Stimulated activated CD4-positive, alpha-beta T cell treated with anti-CD3 and anti-CD28 coated beads, TNF-alpha, amount 100 ng/mL, for 1 hour (primary cell): ENCODE data around the gene LSP1.

Experiments
- DNase-seq, 3 donors: peaks; one replicate each; pipeline ENCODE4 v3.0.0-alpha.2; 2020; ENCODE audit warnings: low read depth in 3 of 3, low spot score in 1 of 3

Gene LSP1

DNA sequence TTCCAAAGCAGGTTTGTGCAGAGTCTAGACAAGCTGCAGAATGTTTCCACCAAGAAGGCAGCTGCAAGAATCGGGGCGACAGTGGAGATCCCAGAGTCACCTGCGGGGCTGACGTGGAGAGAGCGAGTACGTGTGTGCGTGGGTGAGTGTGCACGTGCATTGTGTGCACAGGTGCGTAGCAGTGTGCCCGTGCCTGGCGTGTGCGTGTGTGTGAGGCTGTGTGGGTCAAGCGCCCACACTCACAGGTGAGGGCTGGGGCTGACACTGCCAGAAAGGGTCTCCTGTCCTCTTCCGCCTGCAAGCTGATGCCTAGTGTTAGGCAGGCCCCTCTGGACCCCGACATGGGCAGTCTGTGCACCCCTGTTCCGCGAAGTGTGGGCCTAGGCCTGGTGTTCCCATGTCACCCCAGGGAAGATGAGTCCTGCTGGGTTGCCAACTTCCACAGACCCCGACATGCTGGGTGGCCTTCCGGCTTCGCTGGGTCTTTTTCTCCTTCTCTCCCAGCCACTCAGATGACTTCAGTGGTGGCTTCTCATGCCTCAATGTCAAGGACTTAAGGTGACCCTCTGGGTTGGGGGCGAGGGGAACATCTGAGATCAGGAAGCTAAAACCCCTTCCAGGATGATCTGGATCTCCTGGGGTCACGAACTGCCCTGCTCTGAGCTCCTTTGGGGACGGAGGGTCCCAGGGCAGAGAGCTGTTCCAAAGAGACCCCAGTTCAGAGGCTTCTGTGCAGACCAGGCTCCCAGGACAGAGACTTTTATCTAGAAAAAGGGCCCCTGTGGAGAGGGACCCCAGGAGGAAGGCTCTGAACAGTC lies 28.5 kb upstream of the LSP1 start:
- no peak for DNase-seq

DNA sequence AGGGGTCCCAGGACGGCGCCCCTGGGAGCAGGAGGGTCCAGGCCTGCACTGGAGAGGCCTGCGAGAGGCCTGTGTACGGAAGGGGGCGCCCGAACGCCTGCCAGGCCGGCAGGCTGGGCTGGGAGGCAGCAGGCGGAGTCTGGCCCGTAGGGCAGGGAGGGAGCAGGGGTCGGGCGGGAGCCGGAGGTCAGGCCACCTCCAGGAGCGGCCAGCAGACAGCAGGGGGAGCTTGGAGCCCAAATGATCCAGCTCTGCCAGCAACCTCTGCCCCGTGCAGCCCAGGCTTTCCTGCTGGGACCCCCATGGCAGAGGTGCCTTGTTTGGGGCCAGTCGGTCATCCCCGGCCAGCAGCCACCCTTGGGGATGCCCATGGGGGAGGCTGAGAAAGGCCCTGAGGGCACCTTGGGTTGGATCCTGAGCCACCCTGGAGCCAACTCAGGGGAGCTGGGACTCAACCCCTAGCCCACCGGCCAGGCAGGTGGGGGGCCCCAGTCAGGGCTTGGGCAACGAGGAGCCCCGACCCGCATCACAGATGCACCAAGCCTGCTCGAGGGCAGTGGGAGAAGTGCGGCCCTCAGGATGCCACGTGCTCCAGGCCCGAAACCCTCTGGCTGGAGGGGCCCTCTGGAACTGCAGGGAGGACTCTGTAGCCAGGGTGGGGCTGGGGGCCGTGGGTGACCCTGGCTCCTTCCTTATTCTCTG lies 27.7 kb upstream of the LSP1 start:
- no peak for DNase-seq

DNA sequence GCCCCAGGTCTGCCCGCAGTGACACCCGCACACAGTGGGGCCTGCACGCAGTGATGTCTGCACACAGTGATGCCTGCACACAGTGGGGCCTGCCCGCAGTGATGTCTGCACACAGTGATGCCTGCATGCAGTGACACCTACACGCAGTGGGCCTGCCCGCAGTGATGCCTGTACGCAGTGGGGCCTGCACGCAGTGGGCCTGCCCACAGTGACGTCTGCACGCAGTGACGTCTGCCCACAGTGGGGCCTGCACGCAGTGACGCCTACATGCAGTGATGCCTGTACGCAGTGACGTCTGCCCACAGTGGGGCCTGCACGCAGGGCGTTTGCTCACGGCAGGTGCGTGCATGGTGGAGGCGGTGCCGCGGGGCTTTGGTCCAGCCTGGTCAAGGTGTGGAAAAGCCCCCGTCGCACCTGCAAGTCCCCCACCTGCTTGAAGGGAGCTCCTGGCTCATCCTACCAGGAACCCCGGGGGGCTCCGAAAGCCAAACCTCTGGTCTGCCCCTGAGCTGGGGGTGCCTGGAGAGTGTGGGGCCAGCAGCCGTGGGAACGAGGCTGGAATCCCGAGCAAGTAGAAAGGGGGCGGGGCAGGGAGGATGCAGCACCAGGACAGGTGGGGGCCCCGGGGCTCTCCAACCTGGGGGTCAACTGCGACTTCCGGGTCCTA lies 27.0 kb upstream of the LSP1 start:
- no peak for DNase-seq

DNA sequence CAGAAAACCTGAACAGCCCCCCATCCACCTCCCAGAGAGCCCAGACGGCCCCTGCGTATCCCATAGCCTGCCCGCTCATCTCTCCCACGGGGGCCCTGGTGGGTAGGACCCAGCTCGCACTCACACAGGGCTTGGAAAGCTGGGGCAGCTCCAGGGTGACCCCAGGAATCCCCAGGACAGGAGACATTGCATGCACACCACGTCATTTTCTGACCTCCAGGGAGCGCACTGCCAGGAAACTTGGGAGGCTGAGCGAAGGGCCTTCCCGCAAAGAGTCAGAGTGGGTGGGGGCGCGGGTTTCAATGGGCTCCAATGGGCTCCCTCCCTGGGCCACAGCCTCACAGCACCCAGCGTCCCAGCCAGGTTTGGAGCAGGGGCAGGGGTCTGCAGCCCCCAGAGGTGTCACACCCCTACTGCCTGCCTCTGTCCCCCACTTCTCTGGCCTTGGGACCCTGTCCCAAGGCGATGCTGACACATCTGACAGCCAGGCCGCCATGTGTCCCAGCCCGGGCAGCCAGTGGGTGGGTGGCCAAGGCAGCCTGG lies 26.3 kb upstream of the LSP1 start:
- DNase-seq, result no peak

DNA sequence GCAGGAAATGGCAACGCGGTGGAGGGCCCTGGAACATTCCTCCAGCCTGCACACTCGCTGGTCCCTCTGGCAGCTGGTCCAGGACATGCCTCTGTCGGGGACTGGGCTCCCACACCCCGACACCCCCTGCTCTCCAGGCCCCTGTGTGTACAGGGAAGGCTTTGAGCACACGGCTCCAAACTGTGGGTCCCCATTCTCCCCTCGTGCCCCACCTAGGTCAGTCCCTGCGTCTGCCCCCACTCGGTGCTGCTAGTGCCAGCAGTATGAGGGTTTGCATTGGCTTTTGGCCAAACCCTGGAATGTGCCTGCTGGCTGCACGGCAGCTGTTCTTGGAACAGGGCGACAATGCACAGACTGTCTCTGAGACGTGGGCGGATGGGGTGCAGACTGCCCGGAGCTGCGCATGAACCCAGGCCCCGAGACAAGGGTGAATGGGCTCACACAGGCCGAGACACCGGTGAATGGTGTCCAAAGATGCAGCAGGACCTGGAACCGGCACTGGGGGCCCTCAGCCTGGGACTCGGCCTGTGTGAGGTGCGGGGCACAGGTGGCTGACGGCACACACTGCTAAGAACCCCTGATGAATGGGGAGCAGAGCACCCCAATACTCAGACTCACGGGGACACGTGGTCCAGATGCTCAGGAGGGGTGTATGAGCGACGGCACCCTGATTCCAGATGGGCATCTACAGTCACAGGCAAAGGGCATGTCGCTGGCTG lies 25.6 kb upstream of the LSP1 start:
- no peak for DNase-seq

DNA sequence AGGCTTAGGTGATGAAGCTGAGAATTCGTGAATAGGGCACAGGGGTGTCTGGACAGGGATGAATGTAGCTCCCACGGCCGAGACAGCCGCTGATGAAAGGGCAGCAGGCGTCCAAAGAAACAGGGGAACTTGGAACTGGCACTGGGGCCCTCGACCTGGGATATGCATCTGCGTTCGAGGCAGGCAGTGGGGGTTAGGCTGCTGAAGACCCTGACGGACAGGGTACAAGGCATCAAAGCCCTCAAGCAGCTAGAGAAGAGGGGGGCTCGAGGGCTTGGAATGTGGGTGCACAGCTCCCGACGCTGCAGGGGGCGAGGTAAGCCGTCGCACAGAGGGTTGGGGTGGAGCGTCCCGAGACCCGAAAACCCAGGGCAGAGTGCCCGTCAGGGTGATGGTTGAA lies 25.0 kb upstream of the LSP1 start:
- no peak for DNase-seq

DNA sequence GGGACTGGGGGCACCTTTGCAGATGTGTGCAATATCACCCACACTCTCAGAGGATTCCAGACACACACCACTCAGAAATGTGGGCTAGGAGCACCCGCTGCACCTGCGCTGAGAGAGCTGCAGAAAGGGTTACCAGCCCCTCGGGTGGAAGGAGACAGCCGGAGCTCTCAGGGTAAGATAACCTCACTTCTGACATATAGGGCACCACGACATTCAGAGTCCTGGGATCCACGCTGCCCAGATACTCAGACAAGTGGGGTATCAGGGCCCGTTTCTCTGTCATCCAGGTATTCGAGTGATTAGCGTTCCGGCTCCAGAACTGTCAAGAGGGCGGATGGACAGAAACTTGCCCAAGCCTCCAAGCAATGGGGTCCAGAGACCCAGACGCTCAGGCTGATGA lies 24.3 kb upstream of the LSP1 start:
- DNase-seq, result no peak

DNA sequence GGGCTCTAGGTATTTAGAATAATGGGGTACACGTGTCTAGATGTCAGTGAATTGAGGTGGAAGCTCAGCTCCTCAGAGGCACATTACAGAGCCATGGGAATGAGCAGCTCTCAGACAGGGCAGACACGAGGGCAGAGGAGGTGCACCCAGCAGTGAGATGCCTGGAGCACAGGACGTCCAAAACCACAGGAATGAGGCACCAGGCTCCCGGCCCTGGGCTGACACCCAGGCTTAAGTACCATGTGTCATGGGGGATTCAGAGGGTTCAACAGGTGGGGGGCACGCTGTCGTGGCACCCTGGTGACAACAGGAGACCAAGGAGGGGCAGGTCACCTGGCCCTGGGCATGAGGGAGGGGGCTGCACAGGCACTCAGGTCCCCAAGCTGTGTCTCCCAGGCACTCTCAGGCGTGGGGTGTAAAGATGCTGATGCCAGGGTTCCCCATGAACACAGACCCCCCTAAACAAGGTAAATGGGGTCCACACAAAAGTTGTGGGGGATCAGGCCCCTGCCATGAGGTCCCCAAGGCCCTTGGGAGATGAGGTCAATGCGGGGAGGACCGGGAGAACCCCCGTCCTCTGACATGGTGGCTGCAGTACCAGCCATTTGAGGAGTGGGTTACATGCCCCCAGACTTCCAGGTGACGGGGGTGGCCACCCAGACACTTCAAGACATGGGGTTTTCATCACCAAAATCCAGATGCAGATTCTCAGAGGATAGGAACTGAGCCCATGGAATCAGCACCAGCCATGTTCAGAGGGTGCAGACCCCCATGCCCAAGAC lies 23.7 kb upstream of the LSP1 start:
- DNase-seq, result no peak

DNA sequence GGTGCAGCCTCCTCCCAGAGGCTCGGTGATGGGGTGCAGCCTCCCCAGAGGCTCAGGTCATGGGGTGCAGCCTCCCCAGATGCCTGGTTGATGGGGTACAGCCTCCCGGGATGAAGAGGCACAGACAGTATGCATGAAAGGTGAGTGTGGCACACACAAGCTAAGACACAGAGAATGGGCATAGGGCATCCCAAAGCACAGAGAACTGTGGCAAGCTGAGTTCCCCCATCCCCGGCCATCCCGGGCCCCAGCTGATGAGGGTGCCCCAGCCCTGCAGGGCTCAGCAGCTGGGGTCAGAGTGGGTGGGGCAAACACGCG lies 22.9 kb upstream of the LSP1 start:
- DNase-seq, result no peak

DNA sequence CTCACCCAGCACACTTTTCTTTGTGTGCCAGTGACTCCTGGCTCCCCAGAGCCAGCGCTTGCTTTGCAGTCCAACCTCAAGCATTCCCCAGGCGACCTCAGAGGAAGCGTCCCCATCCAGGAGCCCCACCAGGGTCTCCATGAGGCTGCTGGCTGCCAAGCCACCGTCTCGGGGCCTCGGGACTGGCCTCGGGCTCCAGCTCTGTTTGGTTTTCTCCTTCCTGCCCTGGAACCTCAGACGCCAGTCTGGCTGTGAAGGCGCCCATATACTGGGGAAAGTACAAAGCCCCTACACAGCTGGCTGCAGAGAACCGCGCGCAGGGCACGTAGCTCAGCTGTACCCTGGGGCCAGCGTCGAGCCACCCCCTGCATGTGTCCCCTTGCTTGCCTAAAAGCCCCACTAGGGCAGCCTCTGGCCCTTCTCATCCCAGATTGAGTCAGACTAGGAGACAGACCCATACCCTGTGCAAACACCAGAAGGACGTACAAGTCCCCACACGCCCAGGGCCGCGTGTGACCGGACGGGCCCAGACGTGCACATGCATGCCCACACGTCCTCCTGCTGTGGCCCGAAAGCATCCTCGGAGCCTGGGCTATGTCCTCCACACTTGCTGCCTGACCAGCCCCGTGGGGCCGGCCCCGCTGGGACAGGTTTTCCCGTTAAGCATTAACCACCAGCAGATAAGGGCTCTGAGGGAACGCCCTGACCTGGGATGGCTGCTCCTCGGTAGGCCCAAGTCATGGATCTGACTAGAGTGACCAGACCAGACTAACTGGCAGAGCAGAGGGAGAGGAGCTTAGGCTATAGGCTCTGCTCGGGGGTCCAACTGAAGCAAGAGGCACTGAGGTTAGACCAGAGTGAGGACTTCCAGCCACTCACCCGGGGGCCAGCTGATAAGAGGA lies 22.3 kb upstream of the LSP1 start:
- no peak for DNase-seq

DNA sequence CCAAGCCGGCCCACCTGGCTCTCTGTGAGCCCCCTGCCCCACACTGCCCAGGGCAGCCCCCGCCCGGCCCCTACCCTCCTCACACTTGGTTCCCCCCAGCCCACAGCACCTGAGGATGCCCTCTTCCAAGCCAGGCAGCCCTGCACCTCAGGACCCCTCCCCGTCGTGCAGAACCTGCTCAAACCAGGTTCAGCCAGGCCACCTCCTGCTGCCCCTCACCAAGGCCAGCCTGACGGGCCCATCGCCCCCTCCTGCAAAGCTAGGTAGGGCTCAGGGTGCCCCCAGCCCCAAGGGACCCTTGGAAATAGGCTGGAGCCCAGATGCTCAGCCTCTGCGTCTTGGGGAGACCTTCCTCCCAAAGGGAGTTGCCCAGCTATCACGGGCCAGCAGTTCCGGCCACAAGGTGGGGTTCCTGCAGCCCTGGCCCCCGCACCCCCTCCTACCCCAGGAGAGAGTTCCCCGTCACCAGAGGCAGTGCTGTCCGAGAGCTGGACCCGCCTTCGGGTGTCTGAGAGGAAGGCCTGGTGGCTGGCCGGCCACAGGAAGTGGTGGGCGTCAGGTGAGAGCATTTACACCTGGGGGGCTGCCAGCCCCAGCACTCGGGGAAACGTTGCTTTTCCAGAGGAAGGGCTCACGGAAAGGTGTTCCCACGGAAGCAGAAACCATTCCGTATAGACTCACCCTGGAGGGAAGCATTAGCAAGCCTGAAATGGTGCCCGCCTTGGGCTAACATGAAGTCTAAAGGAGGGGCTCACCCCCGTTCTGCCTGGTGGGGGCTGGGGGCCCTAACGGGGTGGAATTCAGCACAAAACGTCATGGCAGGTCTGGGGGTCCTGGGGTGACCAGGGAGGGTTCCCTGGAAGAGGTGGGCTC lies 21.3 kb upstream of the LSP1 start:
- no peak for DNase-seq

DNA sequence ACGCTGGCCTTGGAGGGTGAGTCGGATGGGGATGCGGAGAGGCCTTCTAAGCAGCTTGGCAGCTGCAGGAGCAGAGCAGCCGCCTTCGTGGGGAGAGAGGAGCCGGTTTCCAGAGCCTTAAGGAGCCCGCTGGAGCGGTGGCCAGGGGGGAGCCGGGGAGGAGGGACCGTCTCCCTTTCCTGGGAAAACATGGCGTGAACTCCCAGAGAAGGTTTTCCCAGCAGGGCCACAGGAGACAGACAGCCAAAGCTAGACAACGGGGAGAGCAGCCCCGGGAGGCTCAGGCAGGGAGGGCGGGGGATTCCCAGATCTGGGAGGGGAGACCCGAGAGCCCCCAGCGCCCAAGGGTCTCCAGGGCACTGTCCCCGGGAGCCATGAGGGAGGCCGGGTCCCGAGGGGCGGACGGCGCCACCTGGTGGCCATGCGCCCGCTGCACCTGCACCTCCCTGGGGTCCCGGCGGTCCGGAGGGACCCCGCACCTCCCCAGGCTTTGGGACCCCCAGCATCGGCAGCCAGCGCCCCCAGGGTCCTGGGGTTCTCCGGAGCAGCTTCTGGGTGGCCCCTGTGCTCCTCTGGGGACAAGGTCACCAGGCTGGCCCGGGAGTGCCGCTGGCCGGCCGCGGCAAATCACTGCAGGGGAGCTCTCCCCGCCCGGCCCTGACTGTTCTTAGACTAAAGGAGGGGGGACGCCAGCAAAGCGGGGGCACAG lies 20.5 kb upstream of the LSP1 start:
- DNase-seq, result peak in 2 of 3 donors; percentile 34 to 68

DNA sequence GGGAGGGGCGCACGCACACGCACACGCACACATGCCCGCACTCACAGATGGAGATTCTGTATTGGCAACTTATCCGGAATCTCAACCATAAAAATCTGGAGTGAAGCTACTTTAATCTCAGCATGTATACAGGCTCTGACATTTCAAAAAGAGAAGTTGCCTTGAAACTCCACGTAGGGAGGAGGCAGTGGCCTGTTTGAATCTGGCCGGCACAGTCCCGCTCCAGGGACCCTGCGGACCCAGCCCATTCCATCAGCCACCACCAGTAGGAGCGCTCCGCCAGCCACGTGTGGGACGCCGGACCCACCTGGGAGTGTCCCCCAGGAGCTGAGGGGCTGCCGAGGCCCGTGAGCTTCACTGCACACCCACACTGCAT lies 20.0 kb upstream of the LSP1 start:
- no peak for DNase-seq

DNA sequence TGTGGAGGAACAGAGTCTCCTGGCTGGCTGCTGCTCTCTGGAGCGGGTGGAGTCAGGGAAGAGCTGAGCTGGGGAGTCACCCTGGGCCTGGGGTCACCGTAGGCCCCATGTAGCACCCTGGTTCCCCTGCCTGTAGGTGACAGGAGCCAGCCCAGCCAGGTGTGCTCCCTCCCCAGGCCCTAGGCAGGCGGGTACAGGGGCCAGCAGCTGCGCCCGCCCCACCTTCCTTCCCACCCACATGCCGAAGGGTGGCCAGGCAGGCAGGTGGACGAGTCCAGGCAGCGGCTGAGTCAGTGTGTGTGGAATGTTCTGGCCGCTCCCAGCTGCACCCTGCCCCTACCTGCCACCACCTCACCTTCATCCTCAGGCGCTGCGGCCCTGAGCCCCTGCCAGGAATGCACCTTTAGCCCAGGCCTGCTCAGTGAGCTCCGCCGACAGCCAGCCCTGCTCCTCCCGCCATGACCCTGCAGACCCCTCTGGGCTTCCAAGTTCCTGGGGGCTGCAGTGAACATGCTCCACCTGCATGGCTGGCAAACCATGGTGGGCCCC lies 18.7 kb upstream of the LSP1 start:
- DNase-seq, result no peak

DNA sequence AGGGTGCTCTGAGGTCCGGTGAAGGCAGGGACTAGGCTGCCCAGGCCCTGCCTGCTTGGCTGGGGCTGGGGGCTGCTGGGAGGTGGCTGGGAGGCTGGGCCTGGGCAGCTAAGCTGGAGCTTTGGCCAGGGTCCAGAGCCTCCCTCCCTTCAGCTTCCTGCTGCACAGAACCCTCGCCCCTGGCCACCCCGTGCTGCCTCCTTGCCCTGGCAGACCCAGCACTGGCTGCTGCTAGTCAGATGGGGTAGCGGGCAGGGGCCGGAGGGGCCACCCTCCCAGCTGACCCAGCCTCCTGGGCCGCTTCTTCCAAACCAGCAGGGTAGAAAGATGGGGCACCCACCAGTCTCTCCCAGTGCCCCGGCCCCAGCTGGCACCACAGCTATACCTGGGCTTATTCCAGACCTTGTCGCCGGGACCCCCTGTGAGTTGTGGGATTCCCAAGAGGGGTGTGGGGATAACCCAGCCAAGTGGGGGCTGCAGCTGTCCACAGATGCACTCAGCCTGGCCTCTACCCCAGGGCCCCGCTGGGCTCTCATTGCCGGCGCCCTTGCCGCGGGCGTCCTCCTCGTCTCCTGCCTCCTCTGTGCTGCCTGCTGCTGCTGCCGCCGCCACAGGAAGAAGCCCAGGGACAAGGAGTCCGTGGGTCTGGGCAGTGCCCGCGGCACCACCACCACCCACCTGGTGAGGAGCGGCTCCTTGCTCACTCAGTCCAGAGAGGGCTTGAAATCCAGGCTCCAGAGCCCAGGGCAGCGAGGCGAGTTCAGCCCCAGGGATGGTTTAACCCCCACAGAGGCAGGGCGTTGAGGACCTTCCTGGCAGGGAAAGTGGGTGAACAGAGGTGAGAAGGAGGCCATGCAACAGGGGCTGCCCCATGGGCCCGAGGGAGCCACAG lies 17.9 kb upstream of the LSP1 start, which contains the start of gene SYT8:
Gene SYT8, plus strand, starts transcription at position 212 of the 892 bp plus-strand sequence. Its CDS starts 116 bp downstream, at position 328.
- no peak for DNase-seq

DNA sequence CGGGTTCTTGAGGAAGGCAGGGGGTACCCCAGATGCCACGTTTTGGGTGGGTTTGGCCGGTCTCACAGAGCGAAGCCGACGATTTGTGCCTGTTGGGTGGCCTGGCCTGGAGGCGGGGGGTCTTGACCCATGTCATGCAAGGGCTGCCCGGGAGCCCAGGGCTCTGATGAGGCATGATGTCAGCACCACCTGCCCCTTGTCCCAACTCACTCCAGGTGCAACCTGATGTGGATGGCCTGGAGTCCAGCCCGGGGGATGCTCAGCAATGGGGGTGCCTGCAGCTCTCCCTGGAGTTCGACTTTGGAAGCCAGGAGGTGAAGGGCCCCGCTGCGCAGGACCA lies 17.2 kb upstream of the LSP1 start:
- DNase-seq, result no peak
